ENCODE data around the gene PCCA.

The PCCA gene

DNA sequence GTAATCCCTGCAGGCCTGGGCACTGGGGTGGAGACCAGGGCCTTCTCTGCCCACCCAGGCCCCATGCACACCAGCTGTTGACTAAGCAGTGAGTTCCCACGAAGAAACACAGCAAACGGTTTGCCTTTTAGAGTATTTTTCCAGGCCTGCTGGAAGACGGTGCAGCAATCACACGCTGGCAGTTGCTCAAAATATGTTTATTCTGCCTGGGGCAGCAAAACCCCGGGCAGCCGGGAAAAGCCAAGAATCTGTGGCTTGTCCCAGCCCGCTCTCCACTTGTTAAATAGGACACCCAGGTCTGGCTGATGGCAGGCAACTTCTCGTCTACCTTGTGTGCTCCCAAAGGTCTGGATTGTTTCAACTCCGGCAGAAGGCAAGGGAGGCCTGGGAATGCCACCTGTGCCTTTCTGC is 458.9 kb downstream of the PCCA start:
- Histone ChIP-seq H3K36me3 (ENCODE audit: insufficient read depth, insufficient read length, low read length) (no peaks in the 10 kb centered on the region), H3K9me3 (ENCODE audit: insufficient read depth, low read length) (no peaks in the 10 kb centered on the region), H3K9ac (ENCODE audit: insufficient read length, low read depth) (no peak overlapping the region), H3K4me3 (ENCODE audit: insufficient read length, low read depth) (no peak overlapping the region), H3K4me1 (ENCODE audit: insufficient read depth, insufficient read length) (no peaks in the 10 kb centered on the region), H3K27me3 (ENCODE audit: insufficient read depth, insufficient read length) (no peaks in the 10 kb centered on the region)
- TF ChIP-seq YY1 (IDR thresholded peaks at IDR 0.05; ENCODE audit: insufficient read depth, insufficient read length) (no peak), SUZ12 (IDR thresholded peaks at IDR 0.05; ENCODE audit: extremely low read depth, insufficient read depth, insufficient read length) (no peak), ZNF274 (IDR thresholded peaks at IDR 0.05; ENCODE audit: low read depth, low read length) (no peak)
- DNase-seq (ENCODE audit: low read depth, low spot score), result no peak

DNA sequence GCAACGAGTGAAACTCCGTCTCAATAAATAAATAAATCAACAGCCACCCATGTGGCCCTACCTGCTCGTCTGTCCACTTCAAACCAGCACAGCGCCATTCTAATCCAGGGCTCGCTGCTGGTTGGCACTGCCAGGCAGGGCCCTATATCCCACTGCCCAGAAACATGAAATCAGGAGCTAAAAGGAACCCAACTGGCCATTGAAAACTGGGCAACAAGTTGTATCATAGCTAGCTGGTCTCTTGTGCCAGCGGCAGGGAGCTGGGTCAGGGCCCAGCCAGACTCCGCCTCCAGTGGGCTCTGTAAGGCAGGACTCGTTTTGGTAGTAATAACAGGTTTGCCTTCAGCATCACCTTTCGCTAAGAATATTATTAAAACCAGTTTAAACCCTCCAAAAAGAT is 460.4 kb downstream of the PCCA start:
- no peak overlapping the region for H3K9ac ChIP-seq (ENCODE audit: insufficient read length, low read depth)
- no peaks in the 10 kb centered on the region for H3K27me3 ChIP-seq (ENCODE audit: insufficient read depth, insufficient read length)
- no peak overlapping the region for H3K4me3 ChIP-seq (ENCODE audit: insufficient read length, low read depth)
- no peaks in the 10 kb centered on the region for H3K9me3 ChIP-seq (ENCODE audit: insufficient read depth, low read length)
- TF ChIP-seq ZNF274 (IDR thresholded peaks at IDR 0.05; ENCODE audit: low read depth, low read length), result no peak
- no peak for TF ChIP-seq SUZ12 (IDR thresholded peaks at IDR 0.05; ENCODE audit: extremely low read depth, insufficient read depth, insufficient read length)
- no peaks in the 10 kb centered on the region for H3K36me3 ChIP-seq (ENCODE audit: insufficient read depth, insufficient read length, low read length)
- no peaks in the 10 kb centered on the region for H3K4me1 ChIP-seq (ENCODE audit: insufficient read depth, insufficient read length)
- no peak for DNase-seq (ENCODE audit: low read depth, low spot score)

DNA sequence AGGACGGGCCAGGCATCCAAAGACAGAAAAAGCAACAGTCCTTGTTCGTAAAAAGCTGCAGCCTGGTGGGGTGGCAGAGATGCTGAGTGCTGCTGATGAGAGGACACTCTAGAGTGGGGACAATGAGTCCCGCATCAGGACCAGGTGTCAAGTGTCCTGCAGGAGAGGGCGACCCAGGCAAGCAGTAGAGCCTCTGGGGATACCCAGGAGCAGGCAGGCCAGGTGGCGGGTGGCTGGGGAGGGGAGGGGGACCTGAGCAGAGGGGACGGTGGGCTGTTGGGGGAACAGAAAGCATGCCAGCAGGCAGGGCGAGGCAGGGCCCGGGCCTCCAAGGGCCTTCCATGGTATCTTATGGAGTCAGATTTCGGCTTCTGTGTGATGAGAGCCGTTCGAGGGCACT is 463.9 kb downstream of the PCCA start:
- TF ChIP-seq YY1 (IDR thresholded peaks at IDR 0.05; ENCODE audit: insufficient read depth, insufficient read length) (no peak), SUZ12 (IDR thresholded peaks at IDR 0.05; ENCODE audit: extremely low read depth, insufficient read depth, insufficient read length) (no peak), ZNF274 (IDR thresholded peaks at IDR 0.05; ENCODE audit: low read depth, low read length) (no peak)
- Histone ChIP-seq H3K36me3 (ENCODE audit: insufficient read depth, insufficient read length, low read length) (no peaks in the 10 kb centered on the region), H3K9ac (ENCODE audit: insufficient read length, low read depth) (no peak overlapping the region), H3K27me3 (ENCODE audit: insufficient read depth, insufficient read length) (no peaks in the 10 kb centered on the region), H3K4me3 (ENCODE audit: insufficient read length, low read depth) (no peak overlapping the region), H3K9me3 (ENCODE audit: insufficient read depth, low read length) (no peaks in the 10 kb centered on the region), H3K4me1 (ENCODE audit: insufficient read depth, insufficient read length) (no peaks in the 10 kb centered on the region)
- DNase-seq (ENCODE audit: low read depth, low spot score), result no peak

DNA sequence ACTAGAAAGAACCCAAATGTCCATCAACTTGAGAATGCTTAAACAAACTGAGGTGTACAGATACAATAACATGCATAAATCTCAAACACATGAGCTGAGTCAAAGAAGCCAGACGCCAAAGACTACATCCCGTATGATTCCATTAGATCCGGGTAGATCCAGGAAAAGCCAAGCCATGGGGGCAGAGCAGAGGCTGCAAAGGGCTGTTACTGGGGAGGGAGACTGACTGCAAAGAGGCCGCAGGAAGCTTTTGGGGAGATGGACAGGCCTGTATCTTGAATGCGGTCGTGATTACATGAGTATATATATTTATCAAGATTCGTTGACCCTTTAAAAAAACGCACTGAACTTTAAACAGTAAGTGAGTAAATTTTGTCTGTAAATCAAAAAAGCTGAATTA is 471.0 kb downstream of the PCCA start:
- Histone ChIP-seq H3K4me1 (ENCODE audit: insufficient read depth, insufficient read length) (no peaks in the 10 kb centered on the region), H3K36me3 (ENCODE audit: insufficient read depth, insufficient read length, low read length) (no peaks in the 10 kb centered on the region), H3K9me3 (ENCODE audit: insufficient read depth, low read length) (no peaks in the 10 kb centered on the region), H3K9ac (ENCODE audit: insufficient read length, low read depth) (no peak overlapping the region), H3K4me3 (ENCODE audit: insufficient read length, low read depth) (no peak overlapping the region), H3K27me3 (ENCODE audit: insufficient read depth, insufficient read length) (no peaks in the 10 kb centered on the region)
- no peak for TF ChIP-seq SUZ12 (IDR thresholded peaks at IDR 0.05; ENCODE audit: extremely low read depth, insufficient read depth, insufficient read length)
- no peak for TF ChIP-seq YY1 (IDR thresholded peaks at IDR 0.05; ENCODE audit: insufficient read depth, insufficient read length)
- TF ChIP-seq ZNF274 (IDR thresholded peaks at IDR 0.05; ENCODE audit: low read depth, low read length), result no peak
- DNase-seq (ENCODE audit: low read depth, low spot score), result no peak

DNA sequence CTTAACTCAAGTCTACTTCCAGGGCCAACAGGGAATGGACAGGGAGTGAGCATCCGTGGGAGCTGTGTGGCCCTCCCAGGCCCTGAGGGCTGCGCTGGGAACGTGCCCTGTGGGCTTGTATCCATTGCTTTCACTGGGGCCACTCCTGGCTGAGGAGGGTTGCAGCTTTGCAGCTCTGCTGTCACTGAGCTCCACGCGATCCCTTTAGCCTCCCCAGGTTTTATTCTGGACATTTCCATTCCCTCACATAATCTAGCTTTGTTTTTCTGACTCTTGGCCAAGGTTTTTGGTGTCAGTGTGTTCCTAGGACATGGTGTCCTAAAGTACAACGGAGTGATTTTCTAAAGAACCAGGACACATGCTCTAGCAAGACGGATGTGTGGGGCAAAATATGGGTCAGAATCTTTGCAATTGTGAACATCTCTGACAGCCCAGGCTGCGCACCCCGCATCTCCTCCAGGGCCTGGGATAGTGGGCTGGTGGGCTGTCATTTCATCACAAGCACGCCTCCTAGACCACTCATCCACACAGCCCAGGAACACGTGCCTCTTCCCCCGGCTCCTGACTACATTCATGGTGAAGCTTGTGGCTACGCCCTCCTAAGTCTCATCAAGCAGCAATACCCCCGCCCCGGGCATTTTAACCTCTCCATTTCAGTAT is 471.7 kb downstream of the PCCA start:
- no peak for DNase-seq (ENCODE audit: low read depth, low spot score)

DNA sequence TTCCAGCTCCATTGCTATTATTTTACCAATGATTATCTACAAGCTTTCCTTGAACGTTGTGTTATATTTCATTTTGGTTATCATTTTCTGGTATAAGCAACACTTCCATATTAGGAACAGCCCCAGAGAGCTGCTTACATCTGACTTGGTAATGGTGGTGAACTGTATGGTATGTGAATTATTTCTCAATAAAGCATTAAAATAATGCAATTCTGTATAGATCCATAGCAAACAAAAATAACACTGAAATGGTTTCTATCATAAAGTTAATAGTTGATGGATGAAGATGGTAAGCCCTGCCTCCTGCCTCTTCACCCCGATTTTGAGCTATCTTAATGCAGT is 472.2 kb downstream of the PCCA start:
- no peak overlapping the region for H3K4me3 ChIP-seq (ENCODE audit: insufficient read length, low read depth)
- no peaks in the 10 kb centered on the region for H3K36me3 ChIP-seq (ENCODE audit: insufficient read depth, insufficient read length, low read length)
- DNase-seq (ENCODE audit: low read depth, low spot score), result no peak
- TF ChIP-seq YY1 (IDR thresholded peaks at IDR 0.05; ENCODE audit: insufficient read depth, insufficient read length) (no peak), SUZ12 (IDR thresholded peaks at IDR 0.05; ENCODE audit: extremely low read depth, insufficient read depth, insufficient read length) (no peak), ZNF274 (IDR thresholded peaks at IDR 0.05; ENCODE audit: low read depth, low read length) (no peak)
- H3K9ac ChIP-seq (ENCODE audit: insufficient read length, low read depth), result no peak overlapping the region
- peaks cover 10% of the 10 kb centered on the region; the same call in 1 of the 2 replicates for H3K9me3 ChIP-seq (ENCODE audit: insufficient read depth, low read length)
- H3K4me1 ChIP-seq (ENCODE audit: insufficient read depth, insufficient read length), result no peaks in the 10 kb centered on the region
- H3K27me3 ChIP-seq (ENCODE audit: insufficient read depth, insufficient read length), result no peaks in the 10 kb centered on the region

More for the DNA sequence above, 471.7 kb downstream of the PCCA start:
- Histone ChIP-seq H3K4me3 (ENCODE audit: insufficient read length, low read depth) (no peak overlapping the region), H3K27me3 (ENCODE audit: insufficient read depth, insufficient read length) (no peaks in the 10 kb centered on the region), H3K4me1 (ENCODE audit: insufficient read depth, insufficient read length) (no peaks in the 10 kb centered on the region), H3K9ac (ENCODE audit: insufficient read length, low read depth) (no peak overlapping the region), H3K9me3 (ENCODE audit: insufficient read depth, low read length) (peaks cover 5% of the 10 kb centered on the region; the same call in 1 of the 2 replicates), H3K36me3 (ENCODE audit: insufficient read depth, insufficient read length, low read length) (no peaks in the 10 kb centered on the region)
- no peak for TF ChIP-seq ZNF274 (IDR thresholded peaks at IDR 0.05; ENCODE audit: low read depth, low read length)
- TF ChIP-seq SUZ12 (IDR thresholded peaks at IDR 0.05; ENCODE audit: extremely low read depth, insufficient read depth, insufficient read length), result no peak
- no peak for TF ChIP-seq YY1 (IDR thresholded peaks at IDR 0.05; ENCODE audit: insufficient read depth, insufficient read length)

DNA sequence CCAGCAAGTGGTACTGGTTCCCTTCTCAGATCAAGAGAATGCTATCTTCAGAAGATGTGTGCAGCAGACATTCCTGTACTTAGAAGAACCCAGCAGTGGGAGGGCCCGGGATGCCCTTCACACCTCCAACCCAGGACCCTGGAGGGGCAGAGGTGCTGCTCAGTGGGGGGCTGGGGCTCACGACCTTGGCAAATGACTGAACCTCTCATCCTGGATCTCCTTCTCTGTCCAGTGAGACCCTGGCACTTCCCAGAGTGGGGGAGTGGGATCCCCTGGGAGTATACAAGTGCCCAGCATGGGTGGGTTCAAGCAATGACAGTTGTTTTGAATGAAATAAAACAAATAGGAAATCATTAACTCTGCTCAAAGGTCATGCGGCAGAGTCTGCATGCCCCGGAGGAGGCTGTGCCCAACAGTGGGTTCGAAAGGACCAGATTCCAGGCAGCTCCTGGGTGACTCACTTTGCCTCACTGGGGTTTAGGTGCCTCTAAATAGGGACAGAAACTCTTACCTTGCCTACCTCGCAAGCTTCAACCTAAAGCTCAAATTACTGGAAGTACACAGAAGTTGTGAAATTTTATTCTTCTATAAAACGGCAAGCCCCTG is 472.8 kb downstream of the PCCA start:
- no peak overlapping the region for H3K9ac ChIP-seq (ENCODE audit: insufficient read length, low read depth)
- no peaks in the 10 kb centered on the region for H3K27me3 ChIP-seq (ENCODE audit: insufficient read depth, insufficient read length)
- no peak for DNase-seq (ENCODE audit: low read depth, low spot score)
- no peak for TF ChIP-seq SUZ12 (IDR thresholded peaks at IDR 0.05; ENCODE audit: extremely low read depth, insufficient read depth, insufficient read length)
- no peak for TF ChIP-seq YY1 (IDR thresholded peaks at IDR 0.05; ENCODE audit: insufficient read depth, insufficient read length)
- TF ChIP-seq ZNF274 (IDR thresholded peaks at IDR 0.05; ENCODE audit: low read depth, low read length), result no peak
- no peak overlapping the region for H3K4me3 ChIP-seq (ENCODE audit: insufficient read length, low read depth)
- H3K9me3 ChIP-seq (ENCODE audit: insufficient read depth, low read length), result peaks cover 10% of the 10 kb centered on the region; the same call in 1 of the 2 replicates
- no peaks in the 10 kb centered on the region for H3K36me3 ChIP-seq (ENCODE audit: insufficient read depth, insufficient read length, low read length)
- H3K4me1 ChIP-seq (ENCODE audit: insufficient read depth, insufficient read length), result no peaks in the 10 kb centered on the region
